ENCODE measurements around the gene TRPM6. TPM values are rescaled to one million over a fixed set of nuclear protein-coding genes. Genes with fewer than 3 reads are reported as not detected.

TRPM6 gene
- total and polyA plus RNA-seq, 3 donors from 2014 or later: 2.8 to 6.7 (median 4.2) TPM

DNA sequence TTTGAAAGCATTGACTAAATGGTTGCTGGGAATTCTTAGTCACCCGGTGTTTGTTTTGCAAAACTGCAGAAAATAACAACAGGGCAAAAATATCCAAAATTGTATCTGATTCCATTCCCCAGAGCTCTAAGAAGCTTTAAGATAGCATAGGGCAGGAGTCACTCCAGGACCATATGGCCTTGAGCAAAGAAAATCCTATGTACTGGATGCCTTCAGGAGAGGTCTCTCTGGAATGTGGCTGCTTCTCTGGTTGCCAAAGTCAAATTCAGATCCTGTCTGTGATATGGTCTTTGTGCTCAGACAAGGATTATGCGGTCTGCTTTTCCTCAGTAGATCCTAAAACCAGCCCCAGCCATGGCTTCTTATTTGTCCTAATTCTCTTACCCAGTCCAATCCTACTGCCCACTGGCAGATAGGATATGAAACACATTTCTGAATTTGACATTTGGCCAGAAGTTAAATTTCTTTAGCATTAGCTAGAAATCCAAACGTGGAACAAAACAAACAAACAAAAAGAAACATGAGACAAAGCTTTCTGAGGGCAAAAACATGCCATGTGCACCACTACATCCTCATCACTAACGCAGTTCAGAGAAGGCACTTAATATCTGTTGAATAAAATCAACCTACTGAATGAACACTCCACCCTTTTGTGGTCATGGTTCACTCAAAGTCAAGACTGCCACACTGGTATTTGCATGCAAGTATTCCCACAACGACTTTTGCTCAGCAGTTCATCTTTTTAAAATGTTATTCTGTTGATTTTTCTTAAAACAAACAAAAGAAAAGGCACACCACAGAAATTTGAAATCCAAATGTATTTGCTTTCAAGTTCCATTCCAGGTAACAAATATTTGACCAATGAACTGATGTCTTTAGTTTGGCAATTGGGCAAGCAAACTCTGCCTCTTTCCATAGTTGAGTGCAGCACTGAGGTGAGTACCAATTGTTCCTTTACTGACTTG is 165.7 kb downstream of the TRPM6 start:
- Histone ChIP-seq H3K4me1 (no peaks in the 10 kb centered on the region), H3K27ac (no peak overlapping the region), H3K4me3 (no peak overlapping the region), H3K9me3 (no peaks in the 10 kb centered on the region), H3K36me3 (ENCODE audit: low read depth, missing control alignments) (no peaks in the 10 kb centered on the region), H3K27me3 (no peaks in the 10 kb centered on the region)
- TF ChIP-seq POLR2A (IDR thresholded peaks at IDR 0.05): no peak
- no peak for DNase-seq
- intact Hi-C loops (cut with DNase I; ENCODE audit: low total_unique reads): no loop called here
- WGBS, 2 donors: 65 to 67% methylated on average over 5 of the region's 5 CpGs

DNA sequence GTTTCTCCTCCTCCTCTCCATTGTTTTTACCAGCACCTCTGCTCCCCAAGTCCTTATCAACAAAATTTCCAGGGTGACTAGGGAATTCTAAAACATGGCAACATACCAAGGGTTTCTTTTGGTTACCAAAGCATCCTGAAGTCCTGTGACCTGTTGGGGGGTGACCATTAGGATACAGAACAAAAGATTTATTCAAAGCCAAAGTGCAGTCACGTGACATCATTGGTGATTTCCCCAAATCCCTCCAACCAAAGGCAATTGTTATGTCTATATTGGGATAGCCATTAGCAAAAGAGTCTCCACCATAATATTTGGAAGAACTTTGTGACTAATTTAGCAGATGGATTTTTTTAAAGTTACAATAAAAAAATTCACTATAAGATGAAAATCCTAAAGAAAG is 168.4 kb downstream of the TRPM6 start:
- Histone ChIP-seq H3K27ac (no peak overlapping the region), H3K36me3 (ENCODE audit: low read depth, missing control alignments) (no peaks in the 10 kb centered on the region), H3K4me1 (no peaks in the 10 kb centered on the region), H3K27me3 (no peaks in the 10 kb centered on the region), H3K4me3 (no peak overlapping the region), H3K9me3 (no peaks in the 10 kb centered on the region)
- 82 to 88% methylated on average over 1 of the region's 1 CpG for whole genome bisulfite sequencing, 2 donors
- no peak for DNase-seq
- TF ChIP-seq CTCF (IDR thresholded peaks at IDR 0.05) (no peak), POLR2A (IDR thresholded peaks at IDR 0.05) (no peak)
- intact Hi-C loops (cut with DNase I; ENCODE audit: low total_unique reads): no loop called here

DNA sequence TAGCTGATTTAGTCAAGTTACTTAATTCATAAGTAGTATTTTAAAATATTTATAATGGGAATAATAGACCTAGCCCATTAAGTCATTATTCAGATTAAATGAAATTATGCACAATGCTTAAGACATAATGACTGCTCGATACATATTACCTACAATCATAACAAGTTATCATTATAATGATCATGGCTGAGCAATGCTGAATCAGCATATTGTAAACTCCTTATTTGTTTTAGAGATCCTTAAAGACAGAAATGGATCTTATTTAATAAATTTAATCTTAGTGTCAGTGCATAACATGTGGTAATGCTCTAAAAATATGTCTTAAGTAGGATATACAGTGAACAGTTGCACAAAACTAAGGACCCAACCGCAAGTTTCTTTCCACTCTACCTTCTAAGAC is 169.0 kb downstream of the TRPM6 start:
- Histone ChIP-seq H3K36me3 (ENCODE audit: low read depth, missing control alignments) (no peaks in the 10 kb centered on the region), H3K4me1 (no peaks in the 10 kb centered on the region), H3K4me3 (no peak overlapping the region), H3K9me3 (no peaks in the 10 kb centered on the region), H3K27ac (no peak overlapping the region), H3K27me3 (no peaks in the 10 kb centered on the region)
- intact Hi-C loops (cut with DNase I; ENCODE audit: low total_unique reads): no loop called here
- no peak for DNase-seq
- TF ChIP-seq CTCF (IDR thresholded peaks at IDR 0.05): no peak
- TF ChIP-seq POLR2A (IDR thresholded peaks at IDR 0.05): no peak
- WGBS, 2 donors: 95% methylated on average over 2 of the region's 2 CpGs

GRCh38 chr9:74711341-74711740 is 176.4 kb downstream of the TRPM6 start:
- Histone ChIP-seq H3K27ac (no peak overlapping the region), H3K36me3 (ENCODE audit: low read depth, missing control alignments) (no peaks in the 10 kb centered on the region), H3K4me3 (no peak overlapping the region), H3K9me3 (no peaks in the 10 kb centered on the region), H3K4me1 (no peaks in the 10 kb centered on the region), H3K27me3 (no peaks in the 10 kb centered on the region)
- intact Hi-C loops (cut with DNase I; ENCODE audit: low total_unique reads): no loop called here
- WGBS, 2 donors: 58 to 67% methylated on average over 5 of the region's 5 CpGs
- TF ChIP-seq CTCF (IDR thresholded peaks at IDR 0.05) (no peak), POLR2A (IDR thresholded peaks at IDR 0.05) (no peak)
- DNase-seq: no peak

DNA sequence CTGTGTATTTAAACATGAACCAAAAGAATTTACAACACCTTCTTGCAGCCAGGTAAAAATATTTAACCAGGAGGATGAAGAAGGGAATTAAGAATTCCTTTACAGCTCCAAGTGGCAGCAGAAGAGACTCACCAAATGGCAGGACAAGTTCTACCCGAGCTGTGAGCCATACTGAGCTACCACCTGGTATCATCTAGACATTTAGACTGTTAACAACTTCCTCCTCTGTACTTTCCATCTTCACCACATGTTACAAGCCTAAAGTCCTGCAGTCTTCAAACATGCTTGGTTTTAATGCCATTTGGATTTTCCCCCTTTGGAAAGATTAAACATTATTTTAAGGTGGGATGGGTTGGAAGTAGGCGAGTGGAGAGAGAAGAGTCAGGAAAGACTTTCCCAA is 190.2 kb downstream of the TRPM6 start:
- Histone ChIP-seq H3K27me3 (no peaks in the 10 kb centered on the region), H3K27ac (no peak overlapping the region), H3K9me3 (no peaks in the 10 kb centered on the region), H3K4me3 (no peak overlapping the region), H3K36me3 (ENCODE audit: low read depth, missing control alignments) (no peaks in the 10 kb centered on the region), H3K4me1 (no peaks in the 10 kb centered on the region)
- no peak for DNase-seq
- no peak for TF ChIP-seq POLR2A (IDR thresholded peaks at IDR 0.05)
- TF ChIP-seq CTCF (IDR thresholded peaks at IDR 0.05): no peak
- intact Hi-C loops (cut with DNase I; ENCODE audit: low total_unique reads): no loop called here
- 67 to 87% methylated on average over 2 of the region's 2 CpGs for WGBS, 2 donors

Measured in testis (tissue), 3 donors.